ENCODE data around the gene KRT1.

Gene KRT1

DNA sequence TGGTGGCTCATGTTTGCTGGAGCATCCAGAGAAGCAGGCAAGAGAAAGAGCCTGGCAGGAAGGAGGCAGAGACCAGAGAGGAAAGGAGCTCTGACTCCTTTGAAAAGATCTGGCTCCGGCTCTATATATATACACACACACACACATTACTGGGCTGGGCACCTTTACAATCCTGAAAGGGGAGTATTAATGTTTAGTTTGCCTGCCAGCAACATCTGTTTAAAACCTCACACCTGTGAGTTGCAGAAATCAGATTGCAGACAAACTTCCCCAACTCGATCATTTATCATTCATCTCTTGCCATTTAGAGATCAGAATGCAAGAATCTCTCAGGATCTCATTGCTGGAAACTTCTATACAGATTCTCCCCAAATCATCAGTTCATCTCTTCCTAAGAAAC, 23.2 kb upstream of the KRT1 start, which contains the start of gene KRT77:
TSS of gene KRT77 (minus strand) at position 101 of the 400 bp plus-strand sequence. CDS start at position 11, 90 bp downstream.
- ChIA-PET CTCF (no interaction called here), POLR2A (no interaction called here)
- TF ChIP-seq L3MBTL2 (conservative IDR thresholded peaks at IDR 0.05) (no peak), LEF1 (IDR thresholded peaks at IDR 0.05; ENCODE audit: borderline replicate concordance) (no peak), FOXA1 (IDR thresholded peaks at IDR 0.05) (no peak), FOXK2 (IDR thresholded peaks at IDR 0.05) (no peak), ELF4 (IDR thresholded peaks at IDR 0.05) (no peak), BHLHE40 (IDR thresholded peaks at IDR 0.05; ENCODE audit: borderline replicate concordance) (no peak), ARNT (IDR thresholded peaks at IDR 0.05) (no peak)
- DNase-seq (ENCODE audit: extremely low spot score) = no peak

DNA sequence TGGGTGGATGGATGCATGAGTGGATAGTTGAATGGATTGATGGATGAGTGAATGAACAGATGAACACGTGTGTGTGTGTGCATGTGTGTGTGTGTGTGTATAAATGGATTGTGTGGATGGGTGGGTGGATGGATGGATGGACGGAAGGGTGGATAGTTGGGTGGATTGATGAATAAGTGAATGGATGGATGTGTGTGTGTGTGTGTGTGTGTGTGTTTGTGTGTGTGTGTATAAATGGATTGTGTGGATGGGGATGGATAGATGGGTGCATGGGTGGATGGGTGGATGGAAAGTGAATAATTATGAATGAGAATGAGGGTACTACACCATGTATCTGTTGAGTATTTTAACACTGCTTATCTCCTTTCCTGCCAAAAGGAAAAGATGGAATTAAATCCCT, 22.1 kb upstream of the KRT1 start:
- ChIA-PET POLR2A (no interaction called here), CTCF (no interaction called here)
- no peak for TF ChIP-seq NFRKB (IDR thresholded peaks at IDR 0.05)
- TF ChIP-seq SP1 (IDR thresholded peaks at IDR 0.05) = no peak
- TF ChIP-seq TARDBP (IDR thresholded peaks at IDR 0.05) = no peak
- TF ChIP-seq, protein P1, sequence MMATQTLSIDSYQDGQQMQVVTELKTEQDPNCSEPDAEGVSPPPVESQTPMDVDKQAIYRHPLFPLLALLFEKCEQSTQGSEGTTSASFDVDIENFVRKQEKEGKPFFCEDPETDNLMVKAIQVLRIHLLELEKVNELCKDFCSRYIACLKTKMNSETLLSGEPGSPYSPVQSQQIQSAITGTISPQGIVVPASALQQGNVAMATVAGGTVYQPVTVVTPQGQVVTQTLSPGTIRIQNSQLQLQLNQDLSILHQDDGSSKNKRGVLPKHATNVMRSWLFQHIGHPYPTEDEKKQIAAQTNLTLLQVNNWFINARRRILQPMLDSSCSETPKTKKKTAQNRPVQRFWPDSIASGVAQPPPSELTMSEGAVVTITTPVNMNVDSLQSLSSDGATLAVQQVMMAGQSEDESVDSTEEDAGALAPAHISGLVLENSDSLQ (IDR thresholded peaks at IDR 0.05) = no peak
- TF ChIP-seq ZNF384 (IDR thresholded peaks at IDR 0.05) = no peak
- no peak for TF ChIP-seq FOXA1 (IDR thresholded peaks at IDR 0.05)
- TF ChIP-seq LEF1 (IDR thresholded peaks at IDR 0.05; ENCODE audit: borderline replicate concordance) = no peak
- TF ChIP-seq L3MBTL2 (conservative IDR thresholded peaks at IDR 0.05) = no peak
- TF ChIP-seq FOXK2 (IDR thresholded peaks at IDR 0.05) = no peak
- TF ChIP-seq ARNT (IDR thresholded peaks at IDR 0.05) = no peak
- no peak for TF ChIP-seq FOXM1 (IDR thresholded peaks at IDR 0.05; ENCODE audit: borderline replicate concordance)
- no peak for DNase-seq (ENCODE audit: extremely low spot score)

DNA sequence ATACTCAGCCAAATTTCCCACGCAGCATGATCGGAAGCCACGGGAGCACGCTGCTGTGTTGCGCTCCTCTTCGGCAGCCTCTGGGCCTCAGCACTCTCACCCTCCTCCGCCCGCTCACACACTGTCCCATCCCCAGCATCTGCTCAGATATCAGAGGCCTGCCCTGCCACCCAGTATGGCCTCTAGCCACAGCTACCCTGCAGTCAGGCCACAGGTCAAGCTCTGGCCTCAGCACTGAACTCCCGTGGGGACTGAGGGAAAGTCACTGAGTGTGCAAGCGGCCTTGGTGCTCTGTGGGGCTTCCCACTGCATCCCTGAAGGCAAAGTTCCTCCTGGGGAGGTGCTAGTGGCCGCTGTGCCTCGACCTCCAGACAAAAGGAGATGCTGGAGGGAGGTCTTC, 21.1 kb upstream of the KRT1 start:
- DNase-seq (ENCODE audit: extremely low spot score) = no peak
- TF ChIP-seq ELF4 (IDR thresholded peaks at IDR 0.05) (no peak), LEF1 (IDR thresholded peaks at IDR 0.05; ENCODE audit: borderline replicate concordance) (no peak), BHLHE40 (IDR thresholded peaks at IDR 0.05; ENCODE audit: borderline replicate concordance) (no peak), NFRKB (IDR thresholded peaks at IDR 0.05) (no peak), TARDBP (IDR thresholded peaks at IDR 0.05) (no peak), ZNF384 (IDR thresholded peaks at IDR 0.05) (no peak), FOXK2 (IDR thresholded peaks at IDR 0.05) (no peak), ARNT (IDR thresholded peaks at IDR 0.05) (no peak), FOXM1 (IDR thresholded peaks at IDR 0.05; ENCODE audit: borderline replicate concordance) (no peak), HDGF (IDR thresholded peaks at IDR 0.05; ENCODE audit: borderline replicate concordance) (no peak), CTBP1 (IDR thresholded peaks at IDR 0.05; ENCODE audit: borderline replicate concordance) (no peak), SP1 (IDR thresholded peaks at IDR 0.05) (no peak)
- TF ChIP-seq, protein P1 (IDR thresholded peaks at IDR 0.05) = no peak
- CTCF ChIA-PET = no interaction called here
- POLR2A ChIA-PET = no interaction called here

DNA sequence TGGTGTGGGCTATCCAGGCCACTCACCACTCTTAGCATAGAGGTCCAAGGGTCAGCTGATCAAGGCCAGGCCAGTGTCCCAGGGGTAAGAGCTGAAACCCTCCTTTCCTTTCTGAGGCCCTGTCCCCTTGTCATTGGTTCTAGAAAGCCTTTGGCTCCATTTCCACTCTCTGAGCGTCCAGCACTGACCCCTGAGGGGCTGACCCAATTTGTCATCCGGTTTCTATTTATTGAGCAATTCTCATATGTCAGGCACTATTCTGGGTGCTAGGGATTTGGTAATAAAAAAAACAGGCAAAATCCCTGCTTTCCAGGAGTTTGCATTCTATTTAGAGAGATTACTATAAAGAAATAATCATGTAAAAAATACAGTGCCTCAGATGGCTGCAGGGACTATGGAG, 19.8 kb upstream of the KRT1 start:
- no peak for TF ChIP-seq ELF4 (IDR thresholded peaks at IDR 0.05)
- TF ChIP-seq TARDBP (IDR thresholded peaks at IDR 0.05) = no peak
- no peak for TF ChIP-seq ZNF384 (IDR thresholded peaks at IDR 0.05)
- TF ChIP-seq BHLHE40 (IDR thresholded peaks at IDR 0.05; ENCODE audit: borderline replicate concordance) = no peak
- no peak for TF ChIP-seq FOXM1 (IDR thresholded peaks at IDR 0.05; ENCODE audit: borderline replicate concordance)
- no peak for TF ChIP-seq SP1 (IDR thresholded peaks at IDR 0.05)
- TF ChIP-seq HDGF (IDR thresholded peaks at IDR 0.05; ENCODE audit: borderline replicate concordance) = no peak
- no peak for TF ChIP-seq NFRKB (IDR thresholded peaks at IDR 0.05)
- TF ChIP-seq L3MBTL2 (conservative IDR thresholded peaks at IDR 0.05) = no peak
- TF ChIP-seq, protein P1 (IDR thresholded peaks at IDR 0.05) = no peak
- no peak for TF ChIP-seq LEF1 (IDR thresholded peaks at IDR 0.05; ENCODE audit: borderline replicate concordance)
- POLR2A ChIA-PET = no interaction called here
- DNase-seq (ENCODE audit: extremely low spot score) = no peak
- CTCF ChIA-PET = no interaction called here

DNA sequence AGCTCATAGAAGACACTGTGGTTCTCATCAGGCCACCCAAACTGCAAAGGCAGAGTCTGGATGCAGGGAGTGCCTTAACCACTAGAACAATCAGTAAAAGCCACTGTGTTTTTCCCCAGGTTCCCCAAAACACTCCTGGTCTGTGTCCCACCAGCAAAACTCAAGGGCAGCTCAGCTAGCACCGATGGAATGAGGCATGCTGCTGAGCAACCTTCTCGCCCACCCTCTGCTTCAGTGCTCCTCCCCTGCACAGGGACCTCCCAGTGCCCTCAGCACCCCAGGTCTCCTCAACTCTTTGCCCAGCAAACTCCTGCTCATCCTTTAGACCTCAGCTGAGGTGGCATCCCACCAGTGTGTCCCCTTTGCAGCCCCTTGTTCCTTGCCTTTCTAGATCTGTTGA, 19.2 kb upstream of the KRT1 start:
- DNase-seq (ENCODE audit: extremely low spot score) = no peak
- TF ChIP-seq ARNT (IDR thresholded peaks at IDR 0.05) (no peak), BHLHE40 (IDR thresholded peaks at IDR 0.05; ENCODE audit: borderline replicate concordance) (no peak), ZNF384 (IDR thresholded peaks at IDR 0.05) (no peak), NFRKB (IDR thresholded peaks at IDR 0.05) (no peak), HDGF (IDR thresholded peaks at IDR 0.05; ENCODE audit: borderline replicate concordance) (no peak), TARDBP (IDR thresholded peaks at IDR 0.05) (no peak)
- CTCF ChIA-PET = no interaction called here
- POLR2A ChIA-PET = no interaction called here

DNA sequence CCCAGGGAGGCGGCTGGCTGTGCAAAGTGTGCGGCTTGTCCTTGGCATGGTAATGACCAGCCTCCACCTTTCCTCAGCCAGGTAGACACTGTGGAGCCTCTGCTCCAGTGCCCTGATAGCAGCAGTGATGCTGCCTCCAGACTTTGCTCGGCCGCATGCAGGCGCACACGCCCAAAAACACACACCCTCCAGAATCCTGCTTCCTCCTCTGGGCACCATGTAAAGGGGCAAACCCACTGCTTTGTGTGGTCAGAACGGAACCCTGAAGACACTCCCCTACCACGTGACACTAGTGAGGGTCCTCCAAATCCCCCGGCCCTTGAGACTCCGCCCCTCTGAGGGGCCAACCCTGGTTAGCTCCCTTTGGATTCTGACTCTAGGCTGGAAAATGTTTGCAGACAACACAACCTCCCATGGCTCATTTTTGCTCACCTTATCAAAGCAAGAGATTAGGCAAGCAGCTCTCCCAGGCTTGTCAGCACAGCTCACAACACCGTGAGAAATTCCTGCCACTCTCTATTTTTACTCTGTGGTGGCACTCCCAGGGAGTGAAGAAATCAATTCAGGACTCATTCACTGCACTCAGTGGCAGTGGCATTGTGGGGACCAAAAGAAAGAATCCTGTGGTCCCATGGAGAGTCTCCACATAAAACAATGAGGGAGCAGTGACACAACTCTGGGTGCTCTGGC, 18.6 kb upstream of the KRT1 start:
- TF ChIP-seq FOXA1 (IDR thresholded peaks at IDR 0.05) (no peak), ZNF384 (IDR thresholded peaks at IDR 0.05) (no peak)
- ChIA-PET CTCF (interaction anchor here (0.6 kb wide), 1 partner anchor 11 kb away, joined by 3 read pairs; no protein-coding TSS in a partner anchor), POLR2A (no interaction called here)
- no peak for DNase-seq (ENCODE audit: extremely low spot score)

DNA sequence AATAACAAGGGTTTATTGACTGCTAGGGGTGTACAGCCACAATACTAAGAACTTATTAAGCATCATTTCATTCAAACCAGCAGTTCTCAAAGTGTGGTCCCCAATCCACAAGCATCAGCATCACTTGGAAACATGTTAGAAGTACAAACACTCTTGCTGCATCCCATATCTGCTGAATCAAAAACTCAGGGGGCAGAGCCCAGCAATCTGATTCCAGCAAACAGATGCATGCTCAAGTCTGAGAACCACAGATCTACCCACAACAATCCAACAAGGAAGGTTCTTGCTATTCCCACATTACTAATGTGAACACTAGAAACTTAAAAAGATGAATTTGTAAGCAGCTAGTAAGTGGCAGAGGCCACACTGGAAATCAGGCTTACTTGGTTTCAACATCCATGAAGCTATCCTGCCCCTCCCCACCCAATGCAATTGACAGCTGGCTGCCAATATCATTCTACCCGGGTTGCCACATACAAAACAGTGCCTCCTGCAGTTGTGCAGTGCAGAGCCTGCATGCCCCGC, 16.9 kb upstream of the KRT1 start:
- ChIA-PET CTCF (no interaction called here), POLR2A (no interaction called here)
- TF ChIP-seq L3MBTL2 (conservative IDR thresholded peaks at IDR 0.05) (no peak), ARNT (IDR thresholded peaks at IDR 0.05) (no peak), LEF1 (IDR thresholded peaks at IDR 0.05; ENCODE audit: borderline replicate concordance) (no peak), FOXM1 (IDR thresholded peaks at IDR 0.05; ENCODE audit: borderline replicate concordance) (no peak), SP1 (IDR thresholded peaks at IDR 0.05) (no peak), BHLHE40 (IDR thresholded peaks at IDR 0.05; ENCODE audit: borderline replicate concordance) (no peak)
- TF ChIP-seq, protein P1 (IDR thresholded peaks at IDR 0.05) = no peak
- no peak for DNase-seq (ENCODE audit: extremely low spot score)
